PFSK-1 (cell line): ENCODE results near the gene KIAA0825.

Experiments used
- POLR2AphosphoS5 ChIP-seq: IDR thresholded peaks from 2 replicates; pipeline ENCODE4 v1.6.1; 2012; ENCODE audit warnings: low read depth, mild to moderate bottlenecking, control low read depth, low read length, moderate library complexity
- REST ChIP-seq, 2 experiments: IDR thresholded peaks; 2 replicates each; pipeline versions ENCODE4 v1.6.1 to v1.8.0; 2011 to 2012; ENCODE audit warnings: low read depth in 2 of 2, low read length in 2 of 2, control low read depth in 1 of 2, inconsistent platforms in 1 of 2, mild to moderate bottlenecking in 1 of 2, moderate library complexity in 1 of 2; ENCODE audit not compliant: insufficient read depth in 1 of 2

- TF ChIP-seq POLR2AphosphoS5 (no peak), REST (IDR thresholded peaks at IDR 0.05; ENCODE audit: insufficient read depth in 1 of 2, low read depth in 2 of 2, low read length in 2 of 2) (no peak)
Measured at GRCh38 chr5:94161801-94162200, 456.6 kb downstream of the KIAA0825 start.
